ENCODE results near the gene FOXD2.

The FOXD2 gene

GRCh38 chr1:47468709-47469389 is 31.0 kb downstream of the FOXD2 start:
- TF ChIP-seq HOXC10 (CRISPR knock-in tag; IDR thresholded peaks at IDR 0.05) (no peak), ZNF133 (tag by site-specific recombination; IDR thresholded peaks at IDR 0.05) (no peak), ZSCAN23 (tag by site-specific recombination; IDR thresholded peaks at IDR 0.05) (no peak), ZNF830 (tag by site-specific recombination; IDR thresholded peaks at IDR 0.05; ENCODE audit: low read depth) (no peak), ZFHX2 (tag by site-specific recombination; conservative IDR thresholded peaks at IDR 0.05) (peak; percentile 23; the same call in 1 of the 2 replicates), TRIM28 (IDR thresholded peaks at IDR 0.05; ENCODE audit: borderline replicate concordance, low read length) (no peak), ZNF561 (tag by site-specific recombination; IDR thresholded peaks at IDR 0.05; ENCODE audit: borderline replicate concordance) (no peak), ZIC2 (tag by site-specific recombination; IDR thresholded peaks at IDR 0.05) (0 out of 2 replicates have a peak, but pooled peaks have one; percentile 14), ZNF280C (tag by site-specific recombination; IDR thresholded peaks at IDR 0.05) (no peak), ZNF48 (tag by site-specific recombination; IDR thresholded peaks at IDR 0.05) (no peak), ZNF639 (tag by site-specific recombination; IDR thresholded peaks at IDR 0.05) (no peak), ZNF366 (tag by site-specific recombination; conservative IDR thresholded peaks at IDR 0.05) (no peak), ZNF155 (tag by site-specific recombination; IDR thresholded peaks at IDR 0.05) (no peak), ZNF2 (tag by site-specific recombination; IDR thresholded peaks at IDR 0.05) (no peak)
- POLR2A ChIA-PET = no interaction called here
- no peak overlapping the region for H3K4me3 ChIP-seq (ENCODE audit: low read depth, low read length)
- CTCF ChIA-PET = interaction anchor here (0.6 to 1.5 kb wide), 2 partner anchors 31 to 50 kb away, joined by 3 to 5 read pairs; no protein-coding TSS in a partner anchor
- H3K27ac ChIP-seq (ENCODE audit: extremely low read depth, low read depth, low read length) = no peak overlapping the region
- H3K9me3 ChIP-seq (ENCODE audit: control insufficient read depth, insufficient read depth, low read depth, low read length) = no peaks in the 10 kb centered on the region
- peaks cover 4% of the 10 kb centered on the region; the same call in 1 of the 2 replicates for H3K4me1 ChIP-seq (ENCODE audit: control insufficient read depth, insufficient read depth, low read length)
- no peaks in the 10 kb centered on the region for H3K36me3 ChIP-seq (ENCODE audit: control insufficient read depth in 2 of 2, insufficient read depth in 1 of 2, low read length in 2 of 2)

DNA sequence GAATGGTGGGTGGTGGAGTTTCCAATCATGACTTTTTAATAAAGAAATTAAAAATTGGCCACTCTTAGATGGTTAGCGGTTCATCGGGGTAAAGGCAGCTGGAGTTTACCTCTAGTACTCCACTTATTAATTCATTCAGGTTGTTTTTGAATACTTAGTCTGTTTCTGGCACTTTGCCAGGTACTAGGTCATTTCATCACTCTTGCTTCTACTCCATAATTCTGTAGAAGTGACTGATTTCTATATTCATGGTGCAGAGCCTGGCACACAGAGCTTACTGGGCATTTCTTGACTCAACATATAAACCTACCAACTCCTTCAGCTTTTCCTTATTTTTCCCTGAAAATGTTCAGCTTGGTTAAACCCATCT is 31.5 kb downstream of the FOXD2 start:
- POLR2A ChIA-PET = no interaction called here
- H3K4me3 ChIP-seq (ENCODE audit: low read depth, low read length) = no peak overlapping the region
- peaks cover 4% of the 10 kb centered on the region; the same call in 1 of the 2 replicates for H3K4me1 ChIP-seq (ENCODE audit: control insufficient read depth, insufficient read depth, low read length)
- H3K27ac ChIP-seq (ENCODE audit: extremely low read depth, low read depth, low read length) = no peak overlapping the region
- H3K36me3 ChIP-seq (ENCODE audit: control insufficient read depth in 2 of 2, insufficient read depth in 1 of 2, low read length in 2 of 2) = no peaks in the 10 kb centered on the region
- H3K9me3 ChIP-seq (ENCODE audit: control insufficient read depth, insufficient read depth, low read depth, low read length) = no peaks in the 10 kb centered on the region
- CTCF ChIA-PET = interaction anchor here (0.6 to 1.5 kb wide), 2 partner anchors 32 to 50 kb away, joined by 3 to 5 read pairs; no protein-coding TSS in a partner anchor
- TF ChIP-seq ZNF529 (tag by site-specific recombination; IDR thresholded peaks at IDR 0.05; ENCODE audit: insufficient replicate concordance) = peak; percentile 10
- TF ChIP-seq KLF10 (tag by site-specific recombination; IDR thresholded peaks at IDR 0.05) = peak; percentile 54; the same call in 1 of the 2 replicates
- TF ChIP-seq, protein P1, sequence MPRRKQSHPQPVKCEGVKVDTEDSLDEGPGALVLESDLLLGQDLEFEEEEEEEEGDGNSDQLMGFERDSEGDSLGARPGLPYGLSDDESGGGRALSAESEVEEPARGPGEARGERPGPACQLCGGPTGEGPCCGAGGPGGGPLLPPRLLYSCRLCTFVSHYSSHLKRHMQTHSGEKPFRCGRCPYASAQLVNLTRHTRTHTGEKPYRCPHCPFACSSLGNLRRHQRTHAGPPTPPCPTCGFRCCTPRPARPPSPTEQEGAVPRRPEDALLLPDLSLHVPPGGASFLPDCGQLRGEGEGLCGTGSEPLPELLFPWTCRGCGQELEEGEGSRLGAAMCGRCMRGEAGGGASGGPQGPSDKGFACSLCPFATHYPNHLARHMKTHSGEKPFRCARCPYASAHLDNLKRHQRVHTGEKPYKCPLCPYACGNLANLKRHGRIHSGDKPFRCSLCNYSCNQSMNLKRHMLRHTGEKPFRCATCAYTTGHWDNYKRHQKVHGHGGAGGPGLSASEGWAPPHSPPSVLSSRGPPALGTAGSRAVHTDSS (tag by site-specific recombination; IDR thresholded peaks at IDR 0.05) = 0 out of 2 replicates have a peak, but pooled peaks have one; percentile 23
- 0 out of 2 replicates have a peak, but pooled peaks have one; percentile 43 for TF ChIP-seq ZNF112 (tag by site-specific recombination; IDR thresholded peaks at IDR 0.05)
- TF ChIP-seq ZNF350 (tag by site-specific recombination; IDR thresholded peaks at IDR 0.05) = peak; percentile 89
- no peak for TF ChIP-seq ZNF792 (tag by site-specific recombination; IDR thresholded peaks at IDR 0.05)
- TF ChIP-seq ZNF37A (tag by site-specific recombination; IDR thresholded peaks at IDR 0.05) = peak; percentile 78; the same call in 1 of the 2 replicates
- no peak for TF ChIP-seq ZNF239 (tag by site-specific recombination; IDR thresholded peaks at IDR 0.05)
- TF ChIP-seq ZNF174 (tag by site-specific recombination; IDR thresholded peaks at IDR 0.05) = peak; percentile 82; the same call in 1 of the 2 replicates
- TF ChIP-seq ZNF510 (tag by site-specific recombination; IDR thresholded peaks at IDR 0.05; ENCODE audit: insufficient replicate concordance) = peak; percentile 68
- TF ChIP-seq ZBTB44 (tag by site-specific recombination; IDR thresholded peaks at IDR 0.05) = peak; percentile 66; the same call in 1 of the 2 replicates
- 0 out of 2 replicates have a peak, but pooled peaks have one; percentile 38 for TF ChIP-seq ZNF571 (tag by site-specific recombination; IDR thresholded peaks at IDR 0.05)
- TF ChIP-seq ZNF132 (tag by site-specific recombination; IDR thresholded peaks at IDR 0.05; ENCODE audit: borderline replicate concordance) = 0 out of 2 replicates have a peak, but pooled peaks have one; percentile 28
- TF ChIP-seq, protein P2, sequence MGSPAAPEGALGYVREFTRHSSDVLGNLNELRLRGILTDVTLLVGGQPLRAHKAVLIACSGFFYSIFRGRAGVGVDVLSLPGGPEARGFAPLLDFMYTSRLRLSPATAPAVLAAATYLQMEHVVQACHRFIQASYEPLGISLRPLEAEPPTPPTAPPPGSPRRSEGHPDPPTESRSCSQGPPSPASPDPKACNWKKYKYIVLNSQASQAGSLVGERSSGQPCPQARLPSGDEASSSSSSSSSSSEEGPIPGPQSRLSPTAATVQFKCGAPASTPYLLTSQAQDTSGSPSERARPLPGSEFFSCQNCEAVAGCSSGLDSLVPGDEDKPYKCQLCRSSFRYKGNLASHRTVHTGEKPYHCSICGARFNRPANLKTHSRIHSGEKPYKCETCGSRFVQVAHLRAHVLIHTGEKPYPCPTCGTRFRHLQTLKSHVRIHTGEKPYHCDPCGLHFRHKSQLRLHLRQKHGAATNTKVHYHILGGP (tag by site-specific recombination; IDR thresholded peaks at IDR 0.05) = peak; percentile 62; the same call in 1 of the 2 replicates
